Tibial artery (tissue), 4 donors: ENCODE results near the gene MRGPRF.
A peak's percentile ranks its signal among the peaks of the same experiment; 100 is the strongest.

ENCODE experiments used
- DNase-seq, 2 donors: peaks; one replicate each; pipeline ENCODE4 v3.0.0-alpha.2; 2019
- H3K27ac ChIP-seq, 2 donors: fragments of 200-600 bp; sonication (generic) in 1 of 2; 1 replicate in 1 of 2; 2 replicates in 1 of 2; pipeline ENCODE4 v1.5.1; 2018 to 2019; ENCODE audit warnings: mild to moderate bottlenecking in 1 of 2
- H3K27me3 ChIP-seq, 2 donors: fragments of 200-600 bp; sonication (generic) in 1 of 2; one replicate each; pipeline versions ENCODE4 v1.5.1 to v1.6.0; 2016 to 2019
- H3K36me3 ChIP-seq, 3 donors: fragments of 200-600 bp; sonication (generic) in 2 of 3; one replicate each; pipeline ENCODE4 v1.5.1; 2016 to 2019; ENCODE audit warnings: mild to moderate bottlenecking in 2 of 3
- H3K4me1 ChIP-seq, 4 donors: fragments of 200-600 bp; sonication (generic) in 2 of 4; 1 replicate in 3 of 4; 2 replicates in 1 of 4; pipeline ENCODE4 v1.5.1; 2016 to 2019
- H3K4me3 ChIP-seq, 2 donors: fragments of 200-600 bp; sonication (generic) in 1 of 2; 1 replicate in 1 of 2; 2 replicates in 1 of 2; pipeline ENCODE4 v1.5.1; 2018 to 2019; ENCODE audit warnings: mild to moderate bottlenecking in 2 of 2
- H3K9me3 ChIP-seq, 3 donors: fragments of 200-600 bp; sonication (generic) in 1 of 3; one replicate each; pipeline ENCODE4 v1.5.1; 2016 to 2019
- intact Hi-C: fragments of 100-400 bp; cut with DNase I; formaldehyde crosslinking; loops from one replicate; pipeline ENCODE4 v1.15.0; 2023; ENCODE audit warnings: low total_unique reads
- TF ChIP-seq, protein P1 (sequence below), 2 experiments: fragments of 200-600 bp in 1 of 2; fragments of 450-650 bp in 1 of 2; IDR thresholded peaks; one replicate each; pipeline ENCODE4 v1.5.1; 2017 to 2019; ENCODE audit warnings: antibody characterized with exemption in 2 of 2, mild to moderate bottlenecking in 1 of 2, moderate library complexity in 1 of 2

The MRGPRF gene

GRCh38 chr11:69048694-69049489 lies 35.8 kb upstream of the MRGPRF start, which contains the start of gene TPCN2:
Gene TPCN2 (plus strand): TSS chr11:69048932. CDS start chr11:69048998, 66 bp downstream.
- Histone ChIP-seq H3K36me3 (peaks cover under 1 to 8% (median 3%) of the 10 kb centered on the region in 3 donors), H3K4me3 (peak within 1 kb of the TSS; percentile 95 to 100), H3K27ac (peak within 1 kb of the TSS; percentile 94 to 99), H3K27me3 (no peaks in the 10 kb centered on the region), H3K4me1 (peaks cover 0 to 60% (median 42%) of the 10 kb centered on the region in 4 donors), H3K9me3 (no peaks in the 10 kb centered on the region)
- intact Hi-C loops = loop anchor here (5.0 kb wide), 1 partner anchor 37 kb away; the partner anchor contains the start of gene MRGPRF
- TF ChIP-seq, protein P1, sequence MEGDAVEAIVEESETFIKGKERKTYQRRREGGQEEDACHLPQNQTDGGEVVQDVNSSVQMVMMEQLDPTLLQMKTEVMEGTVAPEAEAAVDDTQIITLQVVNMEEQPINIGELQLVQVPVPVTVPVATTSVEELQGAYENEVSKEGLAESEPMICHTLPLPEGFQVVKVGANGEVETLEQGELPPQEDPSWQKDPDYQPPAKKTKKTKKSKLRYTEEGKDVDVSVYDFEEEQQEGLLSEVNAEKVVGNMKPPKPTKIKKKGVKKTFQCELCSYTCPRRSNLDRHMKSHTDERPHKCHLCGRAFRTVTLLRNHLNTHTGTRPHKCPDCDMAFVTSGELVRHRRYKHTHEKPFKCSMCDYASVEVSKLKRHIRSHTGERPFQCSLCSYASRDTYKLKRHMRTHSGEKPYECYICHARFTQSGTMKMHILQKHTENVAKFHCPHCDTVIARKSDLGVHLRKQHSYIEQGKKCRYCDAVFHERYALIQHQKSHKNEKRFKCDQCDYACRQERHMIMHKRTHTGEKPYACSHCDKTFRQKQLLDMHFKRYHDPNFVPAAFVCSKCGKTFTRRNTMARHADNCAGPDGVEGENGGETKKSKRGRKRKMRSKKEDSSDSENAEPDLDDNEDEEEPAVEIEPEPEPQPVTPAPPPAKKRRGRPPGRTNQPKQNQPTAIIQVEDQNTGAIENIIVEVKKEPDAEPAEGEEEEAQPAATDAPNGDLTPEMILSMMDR (IDR thresholded peaks at IDR 0.05) = no peak
- DNase-seq = peak; percentile 87 to 96

DNA sequence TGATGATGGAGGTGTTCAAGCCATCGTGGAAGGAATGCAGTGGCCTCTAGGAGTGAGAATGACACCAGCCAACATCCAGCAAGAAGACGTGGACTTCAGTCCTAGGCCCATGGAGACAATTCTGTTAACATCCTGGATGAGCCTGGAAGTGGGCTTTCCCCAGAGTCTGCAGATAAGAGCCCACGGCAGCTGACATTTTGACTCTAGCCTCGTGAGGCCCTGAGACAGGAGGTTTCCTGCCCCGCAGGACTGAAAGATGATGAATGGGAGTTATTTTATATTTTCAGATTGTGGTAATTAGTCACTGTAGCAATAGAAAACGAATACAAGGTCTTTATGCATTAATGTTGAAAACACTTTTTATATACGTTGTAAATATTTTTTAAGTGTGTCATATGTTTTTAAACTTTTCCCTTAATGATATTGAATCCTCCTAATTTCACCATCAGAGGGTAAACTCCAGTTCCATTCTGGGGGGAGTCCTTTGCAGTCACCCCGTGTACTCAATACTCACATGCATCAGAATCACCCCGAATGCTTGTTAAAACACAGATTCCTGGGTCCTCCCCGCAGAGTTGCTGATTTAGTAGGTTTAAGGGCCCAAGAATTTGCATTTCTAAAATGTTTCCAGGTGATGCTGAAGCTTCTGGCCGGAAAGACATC lies 35.1 kb upstream of the MRGPRF start:
- H3K4me3 ChIP-seq = peak overlapping the region; percentile 95 to 100
- peak overlapping the region; percentile 94 to 99 for H3K27ac ChIP-seq
- H3K27me3 ChIP-seq = no peaks in the 10 kb centered on the region
- peaks cover 0 to 1% (median 0%) of the 10 kb centered on the region in 3 donors for H3K36me3 ChIP-seq
- TF ChIP-seq, protein P1 (IDR thresholded peaks at IDR 0.05) = no peak
- H3K4me1 ChIP-seq = peaks cover 0 to 61% (median 42%) of the 10 kb centered on the region in 4 donors
- H3K9me3 ChIP-seq = no peaks in the 10 kb centered on the region
- intact Hi-C loops = loop anchor here (5.0 kb wide), 1 partner anchor 36 kb away; the partner anchor contains the start of gene MRGPRF
- no peak for DNase-seq

DNA sequence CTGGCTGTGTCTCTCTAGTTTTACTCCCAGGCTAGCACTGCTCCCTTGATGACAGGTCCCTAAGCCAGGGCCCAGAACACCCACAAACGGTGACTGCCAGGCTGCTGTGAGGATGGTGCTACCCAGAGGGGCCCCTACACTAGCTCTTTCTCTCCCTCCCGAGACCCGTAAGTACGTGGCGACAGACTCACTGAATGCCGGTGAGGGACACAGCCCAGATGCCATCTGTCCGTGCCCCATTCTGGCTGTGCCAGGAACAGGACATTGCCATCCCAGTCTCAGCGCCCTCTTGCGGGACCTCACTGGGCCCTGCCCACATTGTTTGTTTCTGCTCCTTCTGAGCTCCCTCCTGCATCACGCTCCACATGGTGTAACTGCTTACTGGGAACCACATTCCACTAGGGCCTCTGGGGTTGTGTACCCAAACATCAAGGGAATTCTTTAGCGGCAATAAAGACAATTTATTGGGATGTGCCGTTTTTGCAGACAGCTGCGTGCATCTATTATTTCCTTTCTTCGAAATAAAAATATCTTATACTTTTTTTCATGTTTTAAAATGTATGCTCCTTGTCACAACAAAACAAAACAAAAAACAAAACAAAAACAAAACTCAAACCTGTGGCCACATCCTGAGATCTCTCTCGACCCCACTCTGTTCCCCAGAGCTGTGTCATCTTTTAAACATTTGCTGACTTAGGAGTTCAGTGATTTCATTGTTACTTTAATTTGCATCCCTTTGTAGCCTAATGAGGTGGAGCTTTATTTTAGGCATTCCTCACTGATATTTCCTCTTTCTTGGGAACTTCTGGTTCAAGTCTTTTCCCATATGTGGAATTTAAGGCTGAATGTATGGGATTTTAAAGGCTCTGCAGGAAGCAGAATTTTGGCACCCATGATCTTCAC lies 31.3 kb upstream of the MRGPRF start:
- intact Hi-C loops = loop anchor here (5.0 kb wide), 1 partner anchor 32 kb away; the partner anchor contains the start of gene MRGPRF
- no peaks in the 10 kb centered on the region for H3K9me3 ChIP-seq
- H3K4me1 ChIP-seq = peaks cover 0 to 23% (median 10%) of the 10 kb centered on the region in 4 donors
- DNase-seq = peak; percentile 69 to 91
- peak overlapping the region; percentile 47 to 74 for H3K27ac ChIP-seq
- TF ChIP-seq, protein P1 (IDR thresholded peaks at IDR 0.05) = peak; percentile 65 to 73
- no peaks in the 10 kb centered on the region for H3K36me3 ChIP-seq
- no peak overlapping the region for H3K4me3 ChIP-seq
- no peaks in the 10 kb centered on the region for H3K27me3 ChIP-seq

- Histone ChIP-seq H3K4me3 (no peak overlapping the region), H3K36me3 (no peaks in the 10 kb centered on the region), H3K27me3 (no peaks in the 10 kb centered on the region), H3K27ac (no peak overlapping the region), H3K4me1 (peaks cover 0 to 26% (median 5%) of the 10 kb centered on the region in 4 donors), H3K9me3 (no peaks in the 10 kb centered on the region)
- intact Hi-C loops = no loop called here
- TF ChIP-seq, protein P1 (IDR thresholded peaks at IDR 0.05) = no peak
- no peak for DNase-seq
These were observed 28.5 kb upstream of the MRGPRF start for GRCh38 chr11:69041516-69041915.
